ENCODE data around the gene INVS. TPM values are rescaled to one million over a fixed set of nuclear protein-coding genes. Genes with fewer than 3 reads are reported as not detected.

Gene INVS
- total and polyA plus RNA-seq, 4 donors, result 5.7 to 28.1 (median 10.0) TPM

GRCh38 chr9:100308965-100309564, 210.0 kb downstream of the INVS start:
- no peak overlapping the region for H3K9ac ChIP-seq (ENCODE audit: low read depth in 1 of 2, low read length in 2 of 2)
- no peaks in the 10 kb centered on the region for H3K27me3 ChIP-seq (ENCODE audit: control insufficient read depth in 4 of 4, insufficient read depth in 4 of 4, low read length in 3 of 4)
- DNase-seq (ENCODE audit: low spot score), result no peak
- no peak overlapping the region for H3K27ac ChIP-seq (ENCODE audit: low read depth in 1 of 2, low read length in 2 of 2)
- H3K9me3 ChIP-seq (ENCODE audit: control insufficient read depth in 4 of 4, low read length in 3 of 4), result no peaks in the 10 kb centered on the region
- no peak overlapping the region for H3K4me3 ChIP-seq (ENCODE audit: low read depth in 1 of 3, low read length in 3 of 3)
- TF ChIP-seq FOXA2 (IDR thresholded peaks at IDR 0.05), result no peak
- TF ChIP-seq, protein P1, sequence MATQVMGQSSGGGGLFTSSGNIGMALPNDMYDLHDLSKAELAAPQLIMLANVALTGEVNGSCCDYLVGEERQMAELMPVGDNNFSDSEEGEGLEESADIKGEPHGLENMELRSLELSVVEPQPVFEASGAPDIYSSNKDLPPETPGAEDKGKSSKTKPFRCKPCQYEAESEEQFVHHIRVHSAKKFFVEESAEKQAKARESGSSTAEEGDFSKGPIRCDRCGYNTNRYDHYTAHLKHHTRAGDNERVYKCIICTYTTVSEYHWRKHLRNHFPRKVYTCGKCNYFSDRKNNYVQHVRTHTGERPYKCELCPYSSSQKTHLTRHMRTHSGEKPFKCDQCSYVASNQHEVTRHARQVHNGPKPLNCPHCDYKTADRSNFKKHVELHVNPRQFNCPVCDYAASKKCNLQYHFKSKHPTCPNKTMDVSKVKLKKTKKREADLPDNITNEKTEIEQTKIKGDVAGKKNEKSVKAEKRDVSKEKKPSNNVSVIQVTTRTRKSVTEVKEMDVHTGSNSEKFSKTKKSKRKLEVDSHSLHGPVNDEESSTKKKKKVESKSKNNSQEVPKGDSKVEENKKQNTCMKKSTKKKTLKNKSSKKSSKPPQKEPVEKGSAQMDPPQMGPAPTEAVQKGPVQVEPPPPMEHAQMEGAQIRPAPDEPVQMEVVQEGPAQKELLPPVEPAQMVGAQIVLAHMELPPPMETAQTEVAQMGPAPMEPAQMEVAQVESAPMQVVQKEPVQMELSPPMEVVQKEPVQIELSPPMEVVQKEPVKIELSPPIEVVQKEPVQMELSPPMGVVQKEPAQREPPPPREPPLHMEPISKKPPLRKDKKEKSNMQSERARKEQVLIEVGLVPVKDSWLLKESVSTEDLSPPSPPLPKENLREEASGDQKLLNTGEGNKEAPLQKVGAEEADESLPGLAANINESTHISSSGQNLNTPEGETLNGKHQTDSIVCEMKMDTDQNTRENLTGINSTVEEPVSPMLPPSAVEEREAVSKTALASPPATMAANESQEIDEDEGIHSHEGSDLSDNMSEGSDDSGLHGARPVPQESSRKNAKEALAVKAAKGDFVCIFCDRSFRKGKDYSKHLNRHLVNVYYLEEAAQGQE (IDR thresholded peaks at IDR 0.05), result no peak
- no peak for TF ChIP-seq YY1 (IDR thresholded peaks at IDR 0.05)
- no peak for TF ChIP-seq HNF4G (IDR thresholded peaks at IDR 0.05)
- WGBS, result 40% methylated on average over 1 of the region's 1 CpG
- peaks cover 0 to 1% (median 0%) of the 10 kb centered on the region in 4 donors for H3K4me1 ChIP-seq (ENCODE audit: control insufficient read depth in 4 of 4, insufficient read depth in 4 of 4, low read length in 3 of 4)
- H3K36me3 ChIP-seq (ENCODE audit: control insufficient read depth in 4 of 4, insufficient read depth in 3 of 4, low read depth in 1 of 4, low read length in 3 of 4), result peaks cover 0 to 7% (median 2%) of the 10 kb centered on the region in 4 donors

GRCh38 chr9:100309992-100310391, 210.9 kb downstream of the INVS start:
- Histone ChIP-seq H3K4me3 (ENCODE audit: low read depth in 1 of 3, low read length in 3 of 3) (no peak overlapping the region), H3K9ac (ENCODE audit: low read depth in 1 of 2, low read length in 2 of 2) (no peak overlapping the region), H3K36me3 (ENCODE audit: control insufficient read depth in 4 of 4, insufficient read depth in 3 of 4, low read depth in 1 of 4, low read length in 3 of 4) (peaks cover 0 to 3% (median 0%) of the 10 kb centered on the region in 4 donors), H3K4me1 (ENCODE audit: control insufficient read depth in 4 of 4, insufficient read depth in 4 of 4, low read length in 3 of 4) (peaks cover 0 to 1% (median 0%) of the 10 kb centered on the region in 4 donors), H3K27me3 (ENCODE audit: control insufficient read depth in 4 of 4, insufficient read depth in 4 of 4, low read length in 3 of 4) (no peaks in the 10 kb centered on the region), H3K9me3 (ENCODE audit: control insufficient read depth in 4 of 4, low read length in 3 of 4) (no peaks in the 10 kb centered on the region), H3K27ac (ENCODE audit: low read depth in 1 of 2, low read length in 2 of 2) (no peak overlapping the region)
- TF ChIP-seq JUND (IDR thresholded peaks at IDR 0.05) (no peak), TAF1 (conservative IDR thresholded peaks at IDR 0.05) (no peak), HNF4G (IDR thresholded peaks at IDR 0.05) (no peak), NR2F2 (IDR thresholded peaks at IDR 0.05) (no peak), HNF4A (conservative IDR thresholded peaks at IDR 0.05) (no peak), RAD21 (IDR thresholded peaks at IDR 0.05) (no peak)
- TF ChIP-seq, protein P2, sequence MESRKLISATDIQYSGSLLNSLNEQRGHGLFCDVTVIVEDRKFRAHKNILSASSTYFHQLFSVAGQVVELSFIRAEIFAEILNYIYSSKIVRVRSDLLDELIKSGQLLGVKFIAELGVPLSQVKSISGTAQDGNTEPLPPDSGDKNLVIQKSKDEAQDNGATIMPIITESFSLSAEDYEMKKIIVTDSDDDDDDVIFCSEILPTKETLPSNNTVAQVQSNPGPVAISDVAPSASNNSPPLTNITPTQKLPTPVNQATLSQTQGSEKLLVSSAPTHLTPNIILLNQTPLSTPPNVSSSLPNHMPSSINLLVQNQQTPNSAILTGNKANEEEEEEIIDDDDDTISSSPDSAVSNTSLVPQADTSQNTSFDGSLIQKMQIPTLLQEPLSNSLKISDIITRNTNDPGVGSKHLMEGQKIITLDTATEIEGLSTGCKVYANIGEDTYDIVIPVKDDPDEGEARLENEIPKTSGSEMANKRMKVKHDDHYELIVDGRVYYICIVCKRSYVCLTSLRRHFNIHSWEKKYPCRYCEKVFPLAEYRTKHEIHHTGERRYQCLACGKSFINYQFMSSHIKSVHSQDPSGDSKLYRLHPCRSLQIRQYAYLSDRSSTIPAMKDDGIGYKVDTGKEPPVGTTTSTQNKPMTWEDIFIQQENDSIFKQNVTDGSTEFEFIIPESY (IDR thresholded peaks at IDR 0.05), result no peak
- WGBS, result 94% methylated on average over 2 of the region's 2 CpGs
- no peak for DNase-seq (ENCODE audit: low spot score)

DNA sequence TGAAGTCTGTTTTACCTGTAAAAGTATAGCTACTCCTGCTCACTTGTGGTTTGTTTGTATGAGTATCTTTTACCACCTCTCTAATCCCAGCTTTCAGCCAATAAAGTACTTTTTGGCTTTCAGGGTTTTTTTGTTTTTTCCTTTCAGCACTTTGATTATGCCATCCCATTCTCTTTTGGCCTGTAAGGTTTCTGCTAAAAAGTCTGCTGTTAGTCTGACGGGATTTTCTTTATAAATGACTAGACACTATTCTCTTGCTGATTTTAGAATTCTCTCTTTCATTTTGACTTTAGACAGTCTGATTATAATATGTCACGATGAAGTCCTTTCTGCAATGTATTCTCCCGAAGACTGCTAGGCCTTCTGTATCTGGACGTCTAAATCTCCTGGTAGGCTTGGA, 216.5 kb downstream of the INVS start:
- no peaks in the 10 kb centered on the region for H3K9me3 ChIP-seq (ENCODE audit: control insufficient read depth in 4 of 4, low read length in 3 of 4)
- H3K4me3 ChIP-seq (ENCODE audit: low read depth in 1 of 3, low read length in 3 of 3), result no peak overlapping the region
- no peaks in the 10 kb centered on the region for H3K27me3 ChIP-seq (ENCODE audit: control insufficient read depth in 4 of 4, insufficient read depth in 4 of 4, low read length in 3 of 4)
- DNase-seq (ENCODE audit: low spot score), result no peak
- H3K9ac ChIP-seq (ENCODE audit: low read depth in 1 of 2, low read length in 2 of 2), result no peak overlapping the region
- 97% methylated on average over 4 of the region's 4 CpGs for WGBS
- H3K27ac ChIP-seq (ENCODE audit: low read depth in 1 of 2, low read length in 2 of 2), result no peak overlapping the region
- TF ChIP-seq FOXA1 (IDR thresholded peaks at IDR 0.05), result no peak
- TF ChIP-seq NR2F2 (IDR thresholded peaks at IDR 0.05), result no peak
- no peak for TF ChIP-seq YY1 (IDR thresholded peaks at IDR 0.05)
- TF ChIP-seq, protein P3, sequence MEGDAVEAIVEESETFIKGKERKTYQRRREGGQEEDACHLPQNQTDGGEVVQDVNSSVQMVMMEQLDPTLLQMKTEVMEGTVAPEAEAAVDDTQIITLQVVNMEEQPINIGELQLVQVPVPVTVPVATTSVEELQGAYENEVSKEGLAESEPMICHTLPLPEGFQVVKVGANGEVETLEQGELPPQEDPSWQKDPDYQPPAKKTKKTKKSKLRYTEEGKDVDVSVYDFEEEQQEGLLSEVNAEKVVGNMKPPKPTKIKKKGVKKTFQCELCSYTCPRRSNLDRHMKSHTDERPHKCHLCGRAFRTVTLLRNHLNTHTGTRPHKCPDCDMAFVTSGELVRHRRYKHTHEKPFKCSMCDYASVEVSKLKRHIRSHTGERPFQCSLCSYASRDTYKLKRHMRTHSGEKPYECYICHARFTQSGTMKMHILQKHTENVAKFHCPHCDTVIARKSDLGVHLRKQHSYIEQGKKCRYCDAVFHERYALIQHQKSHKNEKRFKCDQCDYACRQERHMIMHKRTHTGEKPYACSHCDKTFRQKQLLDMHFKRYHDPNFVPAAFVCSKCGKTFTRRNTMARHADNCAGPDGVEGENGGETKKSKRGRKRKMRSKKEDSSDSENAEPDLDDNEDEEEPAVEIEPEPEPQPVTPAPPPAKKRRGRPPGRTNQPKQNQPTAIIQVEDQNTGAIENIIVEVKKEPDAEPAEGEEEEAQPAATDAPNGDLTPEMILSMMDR (IDR thresholded peaks at IDR 0.05; ENCODE audit: low read depth, low read length, missing input control), result no peak
- no peak for TF ChIP-seq HNF4A (conservative IDR thresholded peaks at IDR 0.05)
- no peak for TF ChIP-seq TAF1 (conservative IDR thresholded peaks at IDR 0.05)
- no peak for TF ChIP-seq RXRA (IDR thresholded peaks at IDR 0.05)
- H3K4me1 ChIP-seq (ENCODE audit: control insufficient read depth in 4 of 4, insufficient read depth in 4 of 4, low read length in 3 of 4), result peaks cover 0 to 1% (median 0%) of the 10 kb centered on the region in 4 donors
- peaks cover 0 to 8% (median 5%) of the 10 kb centered on the region in 4 donors for H3K36me3 ChIP-seq (ENCODE audit: control insufficient read depth in 4 of 4, insufficient read depth in 3 of 4, low read depth in 1 of 4, low read length in 3 of 4)

All from liver (tissue), 9 donors.